ENCODE data around the gene UGT1A9.
"Not testable (repeated sequence)": the region's sequence is repeated elsewhere in the genome, so short reads cannot be mapped to it uniquely, and the experiment has no call there.

Gene UGT1A9

GRCh38 chr2:233681521-233682099 lies 9.9 kb downstream of the UGT1A9 start, which contains the start of gene UGT1A7:
Gene UGT1A7 (plus strand): TSS chr2:233681901. CDS start chr2:233681938, 37 bp downstream.
- FAIRE-seq = no peak

DNA sequence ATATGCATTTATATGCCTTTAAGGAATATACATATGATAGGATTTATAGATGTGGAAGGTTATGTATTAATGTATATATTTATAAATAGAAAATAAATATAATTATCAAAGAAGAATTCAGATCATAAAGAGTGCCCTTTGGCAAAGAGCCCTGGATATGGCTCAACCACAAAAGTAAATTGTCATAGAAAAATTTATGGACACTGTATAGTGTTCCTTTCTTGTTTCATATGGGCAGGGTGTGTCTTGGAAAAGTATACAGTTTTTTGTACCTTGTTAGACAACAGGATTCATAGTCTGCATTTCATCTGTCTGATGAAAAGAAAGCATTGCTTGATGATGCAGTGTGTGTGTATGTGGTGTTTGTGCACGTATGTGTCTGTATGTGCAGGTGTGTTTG lies 12.9 kb downstream of the UGT1A9 start:
- FAIRE-seq = no peak

GRCh38 chr2:233686928-233687327 lies 15.2 kb downstream of the UGT1A9 start:
- FAIRE-seq = no peak

DNA sequence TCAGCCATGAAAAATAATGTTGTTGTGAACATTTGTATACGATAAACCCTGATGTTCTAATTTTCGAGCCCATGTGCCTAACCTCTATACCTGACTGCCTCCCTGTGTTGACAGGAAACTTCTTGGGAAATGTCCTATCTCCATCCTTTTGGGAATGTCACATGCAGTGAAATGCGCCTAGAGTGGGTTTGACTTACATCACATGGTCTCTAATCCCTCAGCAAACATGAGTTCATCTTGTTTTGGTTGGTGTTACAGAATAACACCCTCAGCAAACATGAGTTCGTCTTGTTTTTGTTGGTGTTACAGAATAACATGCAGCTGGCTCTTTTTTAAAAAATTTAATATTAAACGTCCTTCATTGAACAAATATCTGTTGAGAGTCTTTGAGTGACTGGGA lies 16.6 kb downstream of the UGT1A9 start:
- FAIRE-seq = no peak

GRCh38 chr2:233689031-233689430 lies 17.3 kb downstream of the UGT1A9 start:
- no peak for FAIRE-seq

DNA sequence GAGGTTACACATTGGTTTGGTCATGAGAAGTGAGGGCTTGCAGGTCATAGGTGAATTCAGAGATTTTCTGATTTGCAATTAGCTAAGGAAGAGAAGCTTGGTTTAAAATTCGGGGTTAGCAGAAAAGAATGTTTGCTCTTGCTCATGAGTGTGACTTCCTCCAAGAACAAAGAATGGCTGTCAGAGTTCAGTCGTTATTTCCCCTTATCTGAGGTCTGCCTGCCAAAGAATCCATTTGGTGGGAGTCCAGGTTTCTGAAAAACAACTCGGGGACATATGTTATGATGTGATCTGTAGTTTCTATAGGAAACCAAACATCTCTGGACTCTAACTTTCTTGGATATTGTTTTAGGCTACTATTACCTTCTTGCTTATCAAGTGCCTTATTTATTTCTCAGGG lies 17.8 kb downstream of the UGT1A9 start:
- no peak for FAIRE-seq

DNA sequence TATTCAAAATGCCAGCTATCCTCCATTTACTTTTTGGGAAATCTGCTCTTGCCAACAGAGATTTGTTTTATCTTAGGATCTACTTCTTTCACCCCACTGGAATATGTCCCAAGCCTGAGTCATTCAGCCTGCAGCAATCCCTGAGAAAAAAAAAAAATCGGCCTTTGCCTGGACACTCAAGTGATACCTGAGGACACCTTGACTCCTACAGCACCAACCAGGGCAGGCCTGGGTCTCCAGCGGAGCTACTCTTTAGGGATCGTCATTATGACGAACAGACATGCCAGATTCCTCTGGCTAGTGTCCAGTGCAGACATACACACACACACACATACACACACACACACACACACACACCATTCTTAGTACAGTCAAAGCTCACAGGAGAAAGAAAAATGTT lies 18.7 kb downstream of the UGT1A9 start:
- FAIRE-seq = no peak

DNA sequence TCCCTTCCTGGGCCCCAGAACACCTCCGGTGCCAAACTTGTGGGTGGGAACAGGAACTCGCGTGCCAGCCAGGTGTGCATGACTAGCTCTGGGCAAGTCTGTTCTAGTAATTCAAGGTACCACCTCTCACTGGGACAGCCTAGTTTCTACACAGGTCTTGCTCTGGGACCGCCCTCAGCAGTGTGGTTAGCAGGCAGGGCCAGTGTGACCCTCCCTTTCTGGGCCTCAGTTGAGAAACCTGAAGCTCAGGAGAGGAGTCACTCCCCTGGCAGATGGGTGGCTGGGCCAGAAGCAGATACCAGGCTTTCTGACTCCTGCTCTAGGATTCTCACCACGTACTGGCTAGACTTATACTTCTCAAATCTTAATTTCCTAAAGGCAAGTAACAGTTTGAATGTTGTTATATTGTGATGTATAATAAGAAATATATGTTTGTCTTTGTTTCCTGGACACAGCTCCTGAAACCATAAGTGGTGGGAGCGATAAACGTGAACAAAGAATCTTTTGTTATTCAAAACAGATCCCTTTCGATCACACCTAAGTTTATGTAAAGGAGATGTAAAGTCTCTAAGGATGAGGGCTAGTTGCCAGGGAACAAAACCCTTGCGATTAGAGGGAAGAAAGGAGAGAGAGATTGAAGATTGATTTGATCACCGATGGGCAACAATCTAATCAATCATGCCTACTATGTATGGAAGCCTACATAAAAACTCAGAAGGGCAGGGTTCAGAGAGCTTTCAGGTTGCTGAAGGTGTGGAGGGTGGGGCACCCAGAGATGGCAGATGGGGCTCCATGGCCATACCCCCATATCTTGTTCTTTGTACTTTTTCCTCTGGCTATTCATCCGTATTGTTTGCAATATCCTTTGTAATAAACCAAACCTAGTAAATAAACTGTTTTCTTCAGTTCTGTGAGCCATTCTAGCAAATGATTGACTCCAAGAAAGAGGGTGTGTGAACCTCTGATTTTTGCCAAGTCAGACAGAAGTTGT lies 20.0 kb downstream of the UGT1A9 start:
- FAIRE-seq = no peak

GRCh38 chr2:233692648-233693047 lies 20.9 kb downstream of the UGT1A9 start, which contains the start of gene UGT1A6:
Gene UGT1A6 (plus strand): TSS chr2:233692890. CDS start chr2:233693005, 115 bp downstream.
- FAIRE-seq = no peak

DNA sequence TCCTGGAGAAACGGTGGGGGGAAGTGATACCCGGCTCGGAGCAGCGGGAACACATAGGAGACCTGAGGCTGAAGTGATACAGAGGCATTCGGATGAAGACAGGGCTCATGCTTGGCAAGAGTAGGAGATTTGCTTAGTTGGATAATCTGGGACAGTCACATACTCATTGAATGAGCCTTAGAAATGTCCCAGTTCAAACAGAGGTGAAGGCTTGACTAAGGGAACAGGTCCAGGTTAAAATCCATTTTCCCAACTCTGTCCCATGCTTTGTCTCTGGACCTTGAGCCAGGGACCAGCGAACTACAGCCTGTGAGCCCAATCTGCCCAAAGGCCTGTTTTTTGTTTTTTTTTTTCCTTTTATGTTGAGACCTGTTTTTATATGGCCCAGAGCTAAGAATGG lies 22.3 kb downstream of the UGT1A9 start:
- FAIRE-seq = no peak

DNA sequence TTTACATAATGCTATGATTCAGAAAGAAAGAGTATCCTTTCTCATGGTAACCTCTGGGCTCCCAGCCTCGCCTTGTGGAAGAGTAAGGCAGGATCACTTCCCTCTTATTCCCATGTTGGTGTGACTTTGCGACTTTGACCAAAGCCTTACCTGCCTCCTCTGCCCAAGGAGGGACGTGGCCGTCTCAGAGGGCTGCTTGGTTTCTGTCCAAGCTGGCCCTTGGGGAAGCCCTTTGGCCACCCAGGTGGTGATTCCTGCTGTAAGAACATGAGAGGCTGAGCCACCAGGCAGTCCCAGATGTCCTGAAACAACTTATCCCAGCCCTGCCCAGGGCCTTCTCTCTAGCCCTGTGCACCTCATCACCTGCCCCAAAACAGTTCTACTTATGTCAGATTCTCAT lies 27.0 kb downstream of the UGT1A9 start:
- no peak for FAIRE-seq

GRCh38 chr2:233699424-233700027 lies 27.8 kb downstream of the UGT1A9 start:
- FAIRE-seq = no peak

- peak; percentile 11 for FAIRE-seq
These were observed 28.4 kb downstream of the UGT1A9 start for GRCh38 chr2:233700028-233700635.

DNA sequence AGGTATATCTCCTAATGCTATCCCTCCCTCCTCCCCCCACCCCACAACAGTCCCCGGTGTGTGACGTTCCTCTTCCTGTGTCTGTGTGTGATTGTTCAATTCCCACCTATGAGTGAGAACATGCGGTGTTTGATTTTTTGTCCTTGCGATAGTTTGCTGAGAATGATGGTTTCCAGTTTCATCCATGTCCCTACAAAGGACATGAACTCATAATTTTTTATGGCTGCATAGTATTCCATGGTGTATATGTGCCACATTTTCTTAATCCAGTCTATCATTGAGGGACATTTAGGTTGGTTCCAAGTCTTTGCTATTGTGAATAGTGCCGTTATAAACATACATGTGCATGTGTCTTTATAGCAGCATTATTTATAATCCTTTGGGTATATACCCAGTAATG lies 29.1 kb downstream of the UGT1A9 start:
- FAIRE-seq = not testable (repeated sequence)

- FAIRE-seq = no peak
These were observed 30.5 kb downstream of the UGT1A9 start for GRCh38 chr2:233702238-233702637.

DNA sequence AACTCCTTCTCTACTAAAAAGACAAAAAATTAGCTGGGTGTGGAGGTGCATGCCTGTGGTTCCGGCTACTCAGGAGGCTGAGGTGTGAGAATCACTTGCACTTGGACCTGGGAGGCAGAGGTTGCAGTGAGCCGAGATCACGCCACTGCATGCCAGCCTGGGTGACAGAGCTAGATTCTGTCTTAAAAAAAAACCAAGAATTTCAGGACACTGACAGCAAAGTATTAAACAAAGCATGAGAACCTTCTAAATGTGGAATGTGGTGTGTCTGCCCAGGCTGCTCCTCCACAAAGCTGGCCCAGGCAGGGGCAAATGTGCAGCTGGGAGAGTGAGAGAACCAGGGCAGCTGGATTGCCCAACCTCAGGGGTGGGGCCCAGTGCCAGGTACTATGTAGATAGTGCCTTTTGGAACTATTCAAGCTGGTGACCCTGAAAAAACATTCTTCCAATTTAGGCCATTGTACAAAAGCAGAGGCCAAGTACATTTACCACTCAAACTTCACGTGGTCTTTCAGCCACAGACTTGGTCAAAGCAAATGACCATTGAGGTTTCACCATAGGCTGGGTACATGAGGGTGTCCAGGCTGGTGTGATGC lies 34.3 kb downstream of the UGT1A9 start:
- no peak for FAIRE-seq

GRCh38 chr2:233706720-233707119 lies 35.0 kb downstream of the UGT1A9 start:
- no peak for FAIRE-seq

- FAIRE-seq = no peak
These were observed 36.4 kb downstream of the UGT1A9 start for GRCh38 chr2:233707940-233708644.

DNA sequence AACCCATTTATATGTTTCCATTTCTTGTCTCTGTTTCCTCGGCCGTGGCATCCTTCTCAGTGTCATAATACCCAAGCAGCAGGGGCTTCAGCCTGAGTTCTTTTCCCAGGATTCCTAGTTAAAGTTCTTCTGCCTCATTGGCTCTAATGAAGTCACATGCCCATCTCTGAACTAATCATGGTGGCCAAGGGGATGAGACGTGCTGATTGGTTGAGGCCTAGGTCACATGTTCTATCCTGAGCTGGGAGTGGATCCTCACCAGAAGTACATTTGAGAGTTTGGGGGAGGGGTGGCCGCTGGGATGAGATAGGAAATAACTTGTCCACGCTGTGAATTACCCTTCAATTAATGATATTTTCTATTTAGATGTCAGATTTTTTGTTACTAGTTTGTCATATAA lies 37.2 kb downstream of the UGT1A9 start:
- FAIRE-seq = no peak

- no peak for FAIRE-seq
These were observed 39.8 kb downstream of the UGT1A9 start for GRCh38 chr2:233711312-233712008.

- no peak for FAIRE-seq
These were observed 41.0 kb downstream of the UGT1A9 start, which contains the start of gene UGT1A5 for GRCh38 chr2:233712611-233713261. Gene UGT1A5 (plus strand): TSS chr2:233712907. CDS start chr2:233712992, 85 bp downstream.

All from TTC549 (cell line).